MM.1S (cell line): ENCODE data around the gene ARHGEF5.

Source experiments
- DNase-seq: peaks from one replicate; pipeline ENCODE4 v3.0.0-alpha.2; 2015
- H2AFZ ChIP-seq: fragments of 300-600 bp; sonication (generic); 2 replicates; pipeline ENCODE4 v1.6.0; 2016; ENCODE audit warnings: antibody characterized with exemption, low read length
- H3F3A ChIP-seq: fragments of 300-600 bp; sonication (generic); 2 replicates; pipeline ENCODE4 v1.6.1; 2016; ENCODE audit warnings: mild to moderate bottlenecking, antibody characterized with exemption, low read length, moderate library complexity, mixed read lengths; ENCODE audit not compliant: insufficient read depth
- H3K27ac ChIP-seq: fragments of 300-600 bp; sonication (generic); 2 replicates; pipeline ENCODE4 v1.5.1; 2016; ENCODE audit warnings: mild to moderate bottlenecking, low read length
- H3K27me3 ChIP-seq: fragments of 300-600 bp; sonication (generic); replicated peaks from 2 replicates; pipeline ENCODE4 v1.6.0; 2016; ENCODE audit warnings: low read length; ENCODE audit not compliant: insufficient read depth
- H3K36me3 ChIP-seq: fragments of 300-600 bp; sonication (generic); replicated peaks from 2 replicates; pipeline ENCODE4 v1.6.1; 2016; ENCODE audit warnings: mild to moderate bottlenecking, low read length, mixed read lengths; ENCODE audit not compliant: insufficient read depth
- H3K4me1 ChIP-seq: fragments of 300-600 bp; sonication (generic); 2 replicates; pipeline ENCODE4 v1.6.1; 2016; ENCODE audit warnings: low read length, mixed read lengths
- H3K4me2 ChIP-seq: fragments of 300-600 bp; sonication (generic); 2 replicates; pipeline ENCODE4 v1.6.0; 2016; ENCODE audit warnings: low read depth, low read length
- H3K4me3 ChIP-seq: fragments of 300-600 bp; sonication (generic); 2 replicates; pipeline ENCODE4 v1.5.1; 2016; ENCODE audit warnings: low read length, mixed read lengths
- H3K79me2 ChIP-seq: fragments of 300-600 bp; sonication (generic); 2 replicates; pipeline ENCODE4 v1.6.1; 2016; ENCODE audit warnings: mixed run types, low read length, mixed read lengths
- H3K9ac ChIP-seq: fragments of 300-600 bp; sonication (generic); 2 replicates; pipeline ENCODE4 v1.6.1; 2016; ENCODE audit warnings: low read length, mixed read lengths
- H3K9me2 ChIP-seq: fragments of 300-600 bp; sonication (generic); replicated peaks from 2 replicates; pipeline ENCODE4 v1.6.1; 2016; ENCODE audit warnings: mild to moderate bottlenecking, low read length, mixed read lengths; ENCODE audit not compliant: insufficient read depth
- H3K9me3 ChIP-seq: fragments of 300-600 bp; sonication (generic); replicated peaks from 2 replicates; pipeline ENCODE4 v1.6.1; 2016; ENCODE audit warnings: mild to moderate bottlenecking, low read length, mixed read lengths; ENCODE audit not compliant: insufficient read depth
- H4K20me1 ChIP-seq: fragments of 300-600 bp; sonication (generic); 2 replicates; pipeline ENCODE4 v1.6.1; 2016; ENCODE audit warnings: mild to moderate bottlenecking, low read length, moderate library complexity, mixed read lengths; ENCODE audit not compliant: insufficient read depth
- CTCF ChIP-seq: fragments of 300-600 bp; sonication (generic); IDR thresholded peaks from 2 replicates; pipeline ENCODE4 v1.5.1; 2016; ENCODE audit warnings: antibody characterized with exemption, low read length, mixed read lengths
- EZH2 ChIP-seq: fragments of 300-600 bp; sonication (generic); optimal IDR thresholded peaks from 2 replicates; pipeline ENCODE3; 2017; ENCODE audit warnings: low read depth, mild to moderate bottlenecking, antibody characterized with exemption, low read length, mixed read lengths
- EZH2phosphoT487 ChIP-seq: fragments of 300-600 bp; sonication (generic); IDR thresholded peaks from 2 replicates; pipeline ENCODE4 v1.6.1; 2018; ENCODE audit warnings: antibody characterized with exemption, low read length

Gene ARHGEF5

GRCh38 chr7:144398911-144399310 is 43.7 kb downstream of the ARHGEF5 start:
- Histone ChIP-seq H3K4me1 (no peaks in the 10 kb centered on the region), H3K27me3 (no peaks in the 10 kb centered on the region), H3K36me3 (no peaks in the 10 kb centered on the region), H3F3A (no peaks in the 10 kb centered on the region), H3K9ac (no peak overlapping the region), H3K9me2 (no peaks in the 10 kb centered on the region), H4K20me1 (no peaks in the 10 kb centered on the region), H3K9me3 (no peaks in the 10 kb centered on the region), H2AFZ (no peak overlapping the region), H3K4me2 (no peak overlapping the region), H3K79me2 (no peaks in the 10 kb centered on the region), H3K27ac (no peak overlapping the region), H3K4me3 (no peak overlapping the region)
- TF ChIP-seq EZH2 (no peak), CTCF (no peak), EZH2phosphoT487 (no peak)
- no peak for DNase-seq

GRCh38 chr7:144399946-144400345 is 44.7 kb downstream of the ARHGEF5 start:
- H3K4me1 ChIP-seq: no peaks in the 10 kb centered on the region
- H3K9ac ChIP-seq: no peak overlapping the region
- no peaks in the 10 kb centered on the region for H3F3A ChIP-seq
- H4K20me1 ChIP-seq: no peaks in the 10 kb centered on the region
- H3K27ac ChIP-seq: no peak overlapping the region
- TF ChIP-seq EZH2phosphoT487 (no peak), EZH2 (no peak), CTCF (no peak)
- no peaks in the 10 kb centered on the region for H3K36me3 ChIP-seq
- no peaks in the 10 kb centered on the region for H3K9me3 ChIP-seq
- no peaks in the 10 kb centered on the region for H3K27me3 ChIP-seq
- no peak overlapping the region for H2AFZ ChIP-seq
- no peaks in the 10 kb centered on the region for H3K79me2 ChIP-seq
- no peak for DNase-seq
- no peaks in the 10 kb centered on the region for H3K9me2 ChIP-seq
- no peak overlapping the region for H3K4me2 ChIP-seq
- H3K4me3 ChIP-seq: no peak overlapping the region

- H3K27me3 ChIP-seq: no peaks in the 10 kb centered on the region
- H3K4me3 ChIP-seq: no peak overlapping the region
- no peak for TF ChIP-seq CTCF
- TF ChIP-seq EZH2phosphoT487: no peak
- no peak for TF ChIP-seq EZH2
Observed at GRCh38 chr7:144401490-144401889, 46.3 kb downstream of the ARHGEF5 start.

More at GRCh38 chr7:144401490-144401889, 46.3 kb downstream of the ARHGEF5 start:
- no peaks in the 10 kb centered on the region for H3K79me2 ChIP-seq
- no peaks in the 10 kb centered on the region for H3K4me1 ChIP-seq
- no peak overlapping the region for H2AFZ ChIP-seq
- DNase-seq: no peak
- H3K9me3 ChIP-seq: no peaks in the 10 kb centered on the region
- no peak overlapping the region for H3K4me2 ChIP-seq
- no peaks in the 10 kb centered on the region for H3K36me3 ChIP-seq
- no peak overlapping the region for H3K9ac ChIP-seq
- no peaks in the 10 kb centered on the region for H3K9me2 ChIP-seq
- H3K27ac ChIP-seq: no peak overlapping the region
- H4K20me1 ChIP-seq: no peaks in the 10 kb centered on the region
- H3F3A ChIP-seq: no peaks in the 10 kb centered on the region
